HG03280 (cell line): ENCODE results near the gene ATG9A.

Experiments used
- ATAC-seq: cut with Tn5 transposase; IDR thresholded peaks from one replicate; pipeline ENCODE4 v1.9.1; 2021; ENCODE audit warnings: mild to moderate bottlenecking, moderate library complexity; ENCODE audit not compliant: unreplicated experiment

The ATG9A gene

GRCh38 chr2:219252900-219253752 lies 23.7 kb upstream of the ATG9A start, which contains the start of gene TUBA4B:
TSS of gene TUBA4B (plus strand) at chr2:219253243. CDS start at chr2:219253408, 165 bp downstream.
- peak; percentile 24 for ATAC-seq

GRCh38 chr2:219252570-219252899 lies 23.1 kb upstream of the ATG9A start:
- no peak for ATAC-seq

- no peak for ATAC-seq
Observed at GRCh38 chr2:219252084-219252483, 22.6 kb upstream of the ATG9A start.

- ATAC-seq, result no peak
Observed at GRCh38 chr2:219251656-219252055, 22.2 kb upstream of the ATG9A start.

GRCh38 chr2:219250049-219250781 lies 20.8 kb upstream of the ATG9A start:
- ATAC-seq, result no peak

- ATAC-seq, result no peak
Observed at GRCh38 chr2:219249203-219249980, 20.0 kb upstream of the ATG9A start.

- no peak for ATAC-seq
Observed at GRCh38 chr2:219248845-219249202, 19.4 kb upstream of the ATG9A start.

GRCh38 chr2:219247678-219248642 lies 18.5 kb upstream of the ATG9A start:
- no peak for ATAC-seq

- ATAC-seq, result no peak
Observed at GRCh38 chr2:219246559-219246958, 17.1 kb upstream of the ATG9A start.

GRCh38 chr2:219245899-219246230 lies 16.4 kb upstream of the ATG9A start:
- no peak for ATAC-seq

GRCh38 chr2:219245148-219245898 lies 15.9 kb upstream of the ATG9A start, which contains the start of the genes GLB1L and STK16:
TSS of gene GLB1L (minus strand) at chr2:219245444. CDS start at chr2:219243573, 1,871 bp downstream.
TSS of gene STK16 (plus strand) at chr2:219245479. CDS start at chr2:219246000, 521 bp downstream.
- peak; percentile 83 for ATAC-seq

GRCh38 chr2:219244789-219245147 lies 15.3 kb upstream of the ATG9A start:
- no peak for ATAC-seq

GRCh38 chr2:219243291-219243761 lies 13.9 kb upstream of the ATG9A start:
- no peak for ATAC-seq

GRCh38 chr2:219234331-219234730 lies 4.9 kb upstream of the ATG9A start:
- ATAC-seq, result no peak

- ATAC-seq, result no peak
Observed at GRCh38 chr2:219230059-219230540, 664 bp upstream of the ATG9A start.

- ATAC-seq, result no peak
Observed at GRCh38 chr2:219228911-219229304, 528 bp downstream of the ATG9A start.

- no peak for ATAC-seq
Observed at GRCh38 chr2:219228041-219228910, 1.2 kb downstream of the ATG9A start.

- ATAC-seq, result no peak
Observed at GRCh38 chr2:219225350-219225749, 4.1 kb downstream of the ATG9A start.
